GM12873 (cell line): ENCODE data around the gene PLPPR1.

ENCODE experiments used
- CTCF ChIP-seq: IDR thresholded peaks from 2 replicates; pipeline ENCODE4 v1.5.1; 2012; ENCODE audit warnings: low read depth, mild to moderate bottlenecking, moderate library complexity, low read length, control low read depth; ENCODE audit not compliant: insufficient read depth; ENCODE audit errors: missing control alignments

PLPPR1 gene

DNA sequence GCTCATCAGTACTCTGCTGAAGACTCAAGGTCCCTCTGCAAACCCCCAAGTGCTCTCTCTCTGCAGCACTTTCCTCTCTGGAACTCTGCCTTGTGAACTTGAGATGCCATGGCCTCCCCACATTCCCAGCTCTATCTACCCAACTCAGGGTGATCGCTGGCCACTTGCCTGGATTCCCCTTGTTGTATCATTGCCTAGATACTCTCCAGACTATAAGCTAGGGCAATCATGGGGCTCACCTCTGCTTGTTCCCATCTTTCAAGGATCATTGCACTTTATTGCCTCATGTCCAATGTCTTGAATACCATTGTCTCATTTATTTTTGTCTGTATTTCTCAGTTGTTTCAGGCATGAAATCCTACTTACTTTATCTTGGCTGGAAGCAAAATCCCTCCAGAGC is 144.1 kb downstream of the PLPPR1 start:
- TF ChIP-seq CTCF, result no peak

DNA sequence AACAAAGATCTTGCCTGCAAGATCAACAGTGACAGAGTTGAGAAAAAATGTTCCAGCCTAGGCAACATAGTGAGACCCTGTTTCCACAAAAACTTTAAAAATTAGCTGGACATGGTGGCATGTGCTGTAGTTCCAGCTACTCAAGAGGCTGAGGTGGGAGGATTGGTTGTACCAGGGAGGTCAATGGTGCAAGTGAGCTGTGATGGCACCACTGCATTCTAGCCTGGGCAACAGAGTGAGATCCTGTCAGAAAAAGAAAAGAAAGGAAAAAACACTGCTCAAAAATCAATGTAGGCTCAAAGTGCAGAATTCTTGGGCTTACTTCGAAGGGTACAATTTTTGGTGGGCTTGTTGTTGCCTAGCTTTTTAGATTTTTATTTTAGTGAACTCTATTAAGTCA is 145.4 kb downstream of the PLPPR1 start:
- no peak for TF ChIP-seq CTCF

DNA sequence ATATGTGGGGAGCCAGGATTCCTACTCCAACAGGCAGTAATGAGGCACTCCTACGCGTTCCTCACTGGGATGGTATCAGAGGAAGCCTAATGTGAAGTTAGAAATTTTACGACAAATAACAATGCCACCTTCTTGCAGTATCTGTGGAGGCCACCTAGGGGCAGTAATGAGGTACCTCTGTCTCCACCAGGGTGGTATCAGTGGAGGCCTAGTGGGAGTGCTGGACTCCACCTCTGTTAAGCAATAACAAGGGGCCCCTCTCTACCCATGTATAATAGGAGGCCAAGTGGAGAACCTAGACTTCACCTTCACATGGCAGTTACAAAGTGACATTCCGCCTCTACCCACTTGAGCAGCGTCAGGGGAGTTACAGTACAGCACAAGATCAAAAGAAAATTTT is 147.9 kb downstream of the PLPPR1 start:
- TF ChIP-seq CTCF, result peak; percentile 50

DNA sequence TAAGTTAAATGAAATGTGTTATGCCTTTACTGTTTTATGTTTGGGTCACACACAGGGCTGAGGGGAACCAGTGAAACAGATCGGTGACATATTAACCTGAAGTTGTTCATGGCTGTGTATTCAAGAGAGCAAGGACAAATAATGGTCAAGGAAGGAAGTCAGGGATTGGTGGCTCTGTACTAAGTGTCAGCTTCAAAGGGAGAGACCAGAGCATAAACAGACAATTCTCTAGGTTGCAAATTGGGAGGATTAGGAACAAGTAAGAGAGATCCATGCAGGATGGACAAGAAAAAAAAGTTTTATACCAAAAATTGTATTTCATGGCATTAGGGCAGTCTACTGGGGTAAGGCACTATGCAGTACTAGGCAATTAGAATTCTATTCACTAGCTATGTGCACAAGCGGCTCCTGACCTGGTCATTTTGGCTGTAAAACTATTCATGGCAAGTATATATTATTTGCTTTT is 156.3 kb downstream of the PLPPR1 start:
- no peak for TF ChIP-seq CTCF

GRCh38 chr9:101191723-101192122 is 163.2 kb downstream of the PLPPR1 start:
- TF ChIP-seq CTCF, result no peak

DNA sequence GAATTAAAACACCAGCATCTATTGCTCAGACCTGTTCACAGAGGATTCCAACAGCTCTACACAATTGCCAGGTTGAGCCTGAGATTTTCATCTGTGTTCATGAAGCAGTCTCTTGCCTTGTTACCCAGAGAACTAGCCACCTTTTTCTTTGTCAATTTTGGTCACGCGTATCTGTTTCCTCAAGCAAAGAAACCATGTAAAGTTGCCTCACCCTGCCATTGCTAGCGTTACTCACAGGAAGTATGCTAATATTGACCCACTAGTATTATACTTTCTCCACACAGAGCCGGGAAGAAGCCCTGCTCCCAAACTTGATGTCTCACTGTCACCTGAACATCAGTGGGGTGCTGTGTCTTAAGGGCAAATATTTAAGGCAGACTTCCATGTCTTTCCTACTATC is 168.5 kb downstream of the PLPPR1 start:
- no peak for TF ChIP-seq CTCF

DNA sequence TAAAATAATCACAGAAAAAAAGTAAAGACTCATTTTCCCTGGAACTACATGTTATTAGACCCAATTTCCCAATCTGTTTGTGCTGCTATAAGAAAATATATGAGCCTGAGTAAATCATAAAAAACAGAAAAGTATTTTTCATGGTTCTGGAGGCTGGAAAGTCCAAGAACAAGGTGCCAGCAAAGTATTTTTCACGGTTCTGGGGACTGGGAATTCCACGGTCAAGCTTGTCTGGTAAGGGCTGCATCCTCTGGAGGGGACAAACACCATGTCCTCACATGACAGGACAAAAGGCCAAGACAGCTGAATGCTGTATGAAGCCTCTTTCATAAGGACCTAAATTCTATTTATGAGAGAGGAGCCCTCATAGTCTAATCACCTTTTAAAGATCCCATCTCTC is 172.3 kb downstream of the PLPPR1 start:
- no peak for TF ChIP-seq CTCF
